CD1c-positive myeloid dendritic cell (primary cell): ENCODE measurements around the gene TUBA1B.

Experiments used
- DNase-seq: peaks from one replicate; pipeline ENCODE4 v3.0.0-alpha.2; 2016; ENCODE audit errors: extremely low spot score

TUBA1B gene

DNA sequence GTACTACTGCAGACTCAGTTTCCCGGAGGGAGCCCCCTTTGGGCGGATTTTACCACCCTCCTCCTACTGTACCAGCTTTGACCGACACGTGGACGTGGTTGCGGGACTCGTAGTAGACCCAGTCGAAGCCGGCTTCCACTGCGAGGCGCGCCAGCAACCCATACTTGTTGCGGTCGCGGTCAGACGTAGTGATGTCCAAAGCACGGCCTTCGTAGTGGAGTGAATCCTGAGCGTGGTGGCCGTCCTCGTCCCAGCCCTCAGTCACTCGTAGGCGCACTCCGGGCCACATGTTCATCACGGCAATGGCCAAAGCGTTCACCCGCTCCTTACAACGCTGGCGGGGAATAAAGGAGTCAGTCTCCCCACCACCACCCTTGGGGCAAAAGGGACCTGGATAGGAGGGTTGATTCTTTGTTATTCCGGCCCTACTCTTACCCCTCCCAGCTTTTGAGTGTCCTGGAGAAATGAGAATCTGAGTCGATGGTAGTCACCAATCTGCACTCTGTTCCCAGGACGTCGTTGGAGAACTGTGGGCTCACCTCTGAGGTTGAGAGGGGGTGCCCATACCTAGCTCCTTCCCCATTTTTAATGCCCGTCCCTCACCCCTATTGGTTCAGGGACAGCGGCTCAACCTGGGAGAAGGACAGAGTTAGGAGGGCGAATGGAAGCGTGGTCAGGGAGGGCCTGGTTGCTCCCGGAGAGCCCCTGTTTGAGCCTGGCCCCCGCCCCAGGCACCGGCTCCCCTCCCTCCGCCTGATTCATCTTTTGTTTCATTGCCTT, 39.9 kb downstream of the TUBA1B start:
- no peak for DNase-seq

DNA sequence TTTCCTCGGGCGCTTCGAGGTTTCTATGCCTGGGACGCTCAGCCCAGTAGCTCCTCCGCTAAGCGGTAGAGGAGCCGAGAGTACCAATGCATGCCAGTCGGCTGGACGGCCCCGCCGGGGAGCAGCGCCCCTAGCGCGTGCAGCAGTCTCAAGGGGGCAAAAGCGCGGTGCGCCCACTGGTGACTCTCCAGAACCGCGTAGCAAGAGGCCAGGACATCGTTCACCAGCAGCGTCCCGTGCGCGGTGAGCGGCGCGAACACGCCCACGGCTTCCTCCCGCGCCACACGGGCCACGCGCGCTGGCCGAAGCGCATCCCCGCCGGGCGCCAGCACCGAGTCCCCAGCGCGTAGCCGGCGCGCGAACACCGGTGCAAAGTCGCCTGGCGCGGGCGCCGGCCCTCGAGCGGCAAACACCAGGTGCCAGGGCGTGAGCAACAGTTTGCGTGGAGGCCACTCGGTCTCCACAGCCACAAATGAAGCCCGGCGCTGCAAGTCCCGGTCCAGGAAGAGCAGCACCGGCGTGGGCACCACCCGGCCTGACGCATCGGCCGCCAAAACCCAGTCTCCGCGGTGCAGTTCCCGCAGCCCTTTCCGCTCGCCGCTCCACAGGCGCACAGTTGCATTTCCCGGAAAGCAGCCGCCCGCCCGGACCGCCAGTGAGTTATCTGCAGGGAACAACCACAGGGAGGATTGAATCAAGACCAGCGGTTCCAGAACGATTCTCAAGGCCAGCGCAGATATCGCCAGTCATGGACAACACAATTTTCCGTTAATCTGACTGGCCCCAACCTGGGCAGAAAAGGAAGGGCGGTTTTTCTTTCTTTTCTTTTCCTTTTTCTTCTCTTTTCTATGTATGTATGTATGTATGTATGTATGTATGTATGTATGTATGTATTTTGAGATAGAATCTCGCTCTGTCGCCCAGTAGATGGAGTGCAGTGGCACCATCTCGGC, 41.1 kb downstream of the TUBA1B start:
- DNase-seq = peak; percentile 50

DNA sequence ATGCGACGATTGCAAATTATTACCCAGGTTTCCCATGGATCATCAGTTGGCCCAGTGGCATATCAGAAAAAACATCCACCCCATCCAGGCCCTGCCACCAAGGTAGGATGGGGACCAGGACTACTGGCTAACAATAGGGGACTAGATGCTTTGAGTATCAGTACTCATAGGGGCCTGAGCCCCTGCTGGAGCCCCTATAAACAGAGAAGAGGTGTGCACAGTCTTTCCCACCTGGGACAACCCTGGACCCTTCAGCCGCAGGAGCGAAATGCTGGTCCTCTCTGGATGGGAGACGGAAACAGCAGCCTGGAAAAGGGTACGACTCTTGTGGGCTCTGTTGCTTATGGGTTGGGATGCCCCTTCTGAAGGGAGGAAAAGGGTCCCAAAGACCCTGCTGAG, 42.3 kb downstream of the TUBA1B start:
- DNase-seq = no peak

DNA sequence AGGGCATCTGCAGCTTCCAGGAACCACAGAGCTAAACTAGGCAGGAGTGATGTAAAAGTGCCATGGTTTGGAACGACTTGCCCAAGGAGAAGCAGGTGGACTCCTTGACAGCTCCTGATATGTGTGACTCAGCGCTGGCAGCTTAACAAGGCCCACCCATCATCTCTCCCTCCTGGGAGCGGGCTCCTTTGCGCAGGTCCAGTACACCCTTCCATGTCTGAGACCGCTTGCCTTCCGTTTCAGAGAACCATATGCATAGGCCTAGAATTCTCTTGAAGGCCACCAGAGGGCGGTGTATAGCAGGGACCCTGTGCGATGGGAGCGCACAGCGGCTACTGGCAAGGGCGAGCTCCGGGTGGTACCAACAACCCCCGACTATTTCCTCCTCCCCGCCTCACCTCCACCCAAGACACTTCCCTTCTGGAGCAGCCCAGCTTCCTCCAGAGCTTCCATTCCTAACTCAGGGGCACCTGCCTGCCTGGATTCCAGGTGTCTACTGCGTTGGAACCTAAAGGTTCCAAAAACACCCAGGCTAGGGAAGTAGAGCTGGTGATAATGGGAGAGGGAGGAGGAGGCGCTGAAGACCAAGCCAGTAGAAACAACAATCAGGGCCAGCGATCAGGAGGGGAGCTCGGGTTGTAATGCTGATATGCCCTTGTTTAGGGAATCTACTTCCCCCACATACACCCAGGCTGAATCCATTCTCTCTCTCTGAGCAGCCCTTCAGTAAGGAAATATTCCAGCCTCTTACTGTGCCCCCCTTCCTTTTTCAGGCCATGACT, 42.9 kb downstream of the TUBA1B start:
- peak; percentile 83 for DNase-seq

DNA sequence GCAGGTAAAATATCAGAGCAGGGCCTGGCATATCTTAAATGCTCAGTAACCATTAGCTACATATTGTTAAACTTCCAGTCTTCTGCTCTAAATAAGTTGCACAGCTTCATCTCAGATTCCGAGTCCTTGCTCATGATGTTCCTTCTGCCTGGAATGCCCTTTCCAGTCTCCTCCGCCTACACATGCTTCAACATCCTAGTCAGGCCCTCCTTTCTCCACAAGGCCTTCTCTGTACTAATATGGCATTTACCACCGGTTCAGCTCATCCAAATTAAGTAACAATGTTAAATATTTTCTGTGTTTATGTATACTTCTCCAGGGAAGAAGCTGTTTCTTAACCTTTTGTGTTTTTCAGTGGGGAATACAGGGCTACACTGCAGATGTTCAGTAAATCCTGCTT, 45.1 kb downstream of the TUBA1B start:
- no peak for DNase-seq

DNA sequence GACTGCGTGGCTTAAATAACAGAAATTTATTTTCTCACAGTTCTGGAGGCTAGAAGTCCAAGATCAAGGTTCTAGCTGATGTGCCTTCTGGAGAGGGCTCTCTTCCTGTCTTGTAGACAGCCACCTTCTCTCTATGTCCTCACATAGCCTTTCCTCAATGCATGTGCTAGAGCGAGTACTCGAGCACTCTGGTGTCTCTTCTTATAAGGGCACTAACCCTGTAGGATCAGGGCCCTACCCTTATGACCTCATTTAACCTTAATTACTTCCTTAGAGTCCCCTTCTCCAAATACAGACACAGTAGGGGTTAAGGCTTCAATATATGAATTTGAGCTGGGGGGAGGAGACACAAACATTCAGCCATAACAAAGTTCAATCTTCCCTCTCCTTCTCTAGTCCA, 46.8 kb downstream of the TUBA1B start:
- DNase-seq = no peak

DNA sequence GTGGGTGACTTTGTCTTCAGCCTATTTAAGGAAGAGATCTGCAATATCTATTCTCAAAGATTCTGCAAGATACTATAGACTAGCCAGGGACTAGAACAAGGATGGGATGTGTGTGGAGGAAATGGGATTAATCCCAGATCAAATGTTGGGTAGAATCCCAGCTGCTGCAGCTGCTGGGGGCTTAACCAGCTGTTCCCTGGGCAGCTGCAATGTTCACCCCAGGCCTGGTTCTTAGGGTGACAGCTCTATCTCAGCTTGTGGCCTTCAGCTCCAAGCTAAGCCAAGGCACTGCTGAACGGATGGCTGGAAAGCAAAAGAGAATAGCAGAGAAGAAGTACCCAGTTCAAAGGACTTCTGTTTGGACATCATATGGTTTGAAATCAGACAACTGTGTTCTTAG, 51.4 kb downstream of the TUBA1B start:
- no peak for DNase-seq
